ENCODE data around the gene TDRD3.

- TF ChIP-seq CTCF (IDR thresholded peaks at IDR 0.05) (no peak), EZH2 (IDR thresholded peaks at IDR 0.05; ENCODE audit: borderline replicate concordance, insufficient read depth, low read depth, low read length, poor library complexity, severe bottlenecking) (no peak)
Observed at GRCh38 chr13:60562096-60562780, 165.2 kb downstream of the TDRD3 start.

Data from B cell (primary cell).